Fibroblast of lung (primary cell): Measurements from ENCODE around the gene KLC1. TPM values are rescaled to one million over a fixed set of nuclear protein-coding genes. Genes with fewer than 3 reads are reported as not detected.

Source experiments
- DNase-seq, 2 donors: peaks; one replicate each; pipeline versions ENCODE4 v3.0.0 to v3.0.0-alpha.2; 2010; ENCODE audit warnings: low read depth in 2 of 2
- H2AFZ ChIP-seq: 2 replicates; pipeline ENCODE4 v1.5.1; 2012; ENCODE audit warnings: low read length, control low read depth, inconsistent platforms
- H3K27ac ChIP-seq: 2 replicates; pipeline ENCODE4 v1.5.1; 2011; ENCODE audit warnings: low read length, control low read depth; ENCODE audit not compliant: insufficient read depth
- H3K27me3 ChIP-seq: 2 replicates; pipeline ENCODE4 v1.5.1; 2011; ENCODE audit warnings: mild to moderate bottlenecking, low read length; ENCODE audit not compliant: control insufficient read depth, insufficient read depth
- H3K36me3 ChIP-seq: 2 replicates; pipeline ENCODE4 v1.5.1; 2011; ENCODE audit warnings: low read length; ENCODE audit not compliant: control insufficient read depth, insufficient read depth
- H3K4me1 ChIP-seq: 2 replicates; pipeline ENCODE4 v1.5.1; 2011; ENCODE audit warnings: low read length; ENCODE audit not compliant: control insufficient read depth, insufficient read depth; ENCODE audit errors: extremely low read depth
- H3K4me2 ChIP-seq: 2 replicates; pipeline ENCODE4 v1.5.1; 2011; ENCODE audit warnings: low read length, control low read depth; ENCODE audit not compliant: insufficient read depth; ENCODE audit errors: extremely low read depth
- H3K4me3 ChIP-seq, 4 experiments: fragments of 200-600 bp in 1 of 4; sonication (generic) in 1 of 4; replicated peaks in 1 of 4; 2 replicates each; pipeline ENCODE4 v1.5.1; 2011 to 2016; ENCODE audit warnings: low read length in 4 of 4, low read depth in 3 of 4, mild to moderate bottlenecking in 3 of 4, control low read depth in 2 of 4, inconsistent platforms in 1 of 4, mixed read lengths in 1 of 4; ENCODE audit not compliant: insufficient read depth in 1 of 4; ENCODE audit errors: control extremely low read depth in 1 of 4
- H3K79me2 ChIP-seq: 2 replicates; pipeline ENCODE4 v1.5.1; 2012; ENCODE audit warnings: mild to moderate bottlenecking, low read length, inconsistent platforms; ENCODE audit not compliant: control insufficient read depth, insufficient read depth
- H3K9ac ChIP-seq: 2 replicates; pipeline ENCODE4 v1.5.1; 2011; ENCODE audit warnings: mild to moderate bottlenecking, low read length, control low read depth; ENCODE audit not compliant: insufficient read depth
- H3K9me3 ChIP-seq: 2 replicates; pipeline ENCODE4 v1.5.1; 2012; ENCODE audit warnings: low read depth, low read length; ENCODE audit not compliant: control insufficient read depth, insufficient read depth
- H4K20me1 ChIP-seq: 2 replicates; pipeline ENCODE4 v1.5.1; 2011; ENCODE audit warnings: low read length; ENCODE audit not compliant: control insufficient read depth, insufficient read depth; ENCODE audit errors: extremely low read depth
- EZH2 ChIP-seq: IDR thresholded peaks from 2 replicates; pipeline ENCODE4 v1.5.1; 2012; ENCODE audit warnings: low read length, control low read depth, mild to moderate bottlenecking; ENCODE audit errors: missing control alignments
- polyA plus RNA-seq, 2 donors: library from polyadenylated mRNA; depleted of rRNA in 1 of 2; stranded (reverse) in 1 of 2; unstranded in 1 of 2; fragments of >200 nt; gene quantifications; 2 replicates each; pipeline ENCODE4 v1.2.1, GENCODE V29; 2011 to 2012; ENCODE audit warnings: missing spikeins in 1 of 2
- total RNA-seq: library from RNA; depleted of rRNA; stranded (reverse); fragments of >200 nt; gene quantifications from 2 replicates; pipeline ENCODE4 v1.2.1, GENCODE V29; 2014
- TF ChIP-seq, protein P1 (sequence below), 2 donors: IDR thresholded peaks in 1 of 2; conservative IDR thresholded peaks in 1 of 2; 1 replicate in 1 of 2; 2 replicates in 1 of 2; pipeline ENCODE4 v1.5.1; 2011 to 2012; ENCODE audit warnings: low read length in 2 of 2, control low read depth in 1 of 2, inconsistent platforms in 1 of 2, low read depth in 1 of 2, mild to moderate bottlenecking in 1 of 2

Gene KLC1
- total and polyA plus RNA-seq, 2 donors (not counting 1 experiment from before 2014, with no cell fraction given): 180 to 219 TPM

DNA sequence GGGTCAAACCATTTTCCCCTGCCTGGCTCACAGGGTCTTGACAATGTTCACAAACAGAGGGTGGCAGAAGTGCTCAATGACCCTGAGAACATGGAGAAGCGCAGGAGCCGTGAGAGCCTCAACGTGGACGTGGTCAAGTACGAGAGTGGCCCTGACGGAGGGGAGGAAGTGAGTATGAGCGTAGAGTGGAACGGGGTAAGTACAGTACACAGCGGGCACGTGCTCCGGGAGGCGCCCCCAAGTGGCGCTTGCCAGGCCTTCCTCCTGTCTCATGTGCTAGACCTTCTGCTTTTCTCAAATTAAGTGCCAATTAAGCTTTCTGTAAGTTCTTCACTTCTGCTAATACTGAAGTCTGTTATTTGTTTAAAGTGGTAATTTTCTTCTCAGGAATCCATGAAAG is 50.3 kb downstream of the KLC1 start:
- Histone ChIP-seq H3K36me3 (peaks cover 27% of the 10 kb centered on the region), H3K4me2 (no peak overlapping the region), H3K4me1 (peaks cover 3% of the 10 kb centered on the region), H3K4me3 (no peak overlapping the region), H2AFZ (no peak overlapping the region), H3K79me2 (peaks cover 22% of the 10 kb centered on the region), H4K20me1 (no peaks in the 10 kb centered on the region), H3K27ac (peak overlapping the region; percentile 11), H3K9me3 (no peaks in the 10 kb centered on the region), H3K9ac (no peak overlapping the region), H3K27me3 (no peaks in the 10 kb centered on the region)
- peak in 1 of 2 donors; percentile 31 for DNase-seq
- TF ChIP-seq, protein P1, sequence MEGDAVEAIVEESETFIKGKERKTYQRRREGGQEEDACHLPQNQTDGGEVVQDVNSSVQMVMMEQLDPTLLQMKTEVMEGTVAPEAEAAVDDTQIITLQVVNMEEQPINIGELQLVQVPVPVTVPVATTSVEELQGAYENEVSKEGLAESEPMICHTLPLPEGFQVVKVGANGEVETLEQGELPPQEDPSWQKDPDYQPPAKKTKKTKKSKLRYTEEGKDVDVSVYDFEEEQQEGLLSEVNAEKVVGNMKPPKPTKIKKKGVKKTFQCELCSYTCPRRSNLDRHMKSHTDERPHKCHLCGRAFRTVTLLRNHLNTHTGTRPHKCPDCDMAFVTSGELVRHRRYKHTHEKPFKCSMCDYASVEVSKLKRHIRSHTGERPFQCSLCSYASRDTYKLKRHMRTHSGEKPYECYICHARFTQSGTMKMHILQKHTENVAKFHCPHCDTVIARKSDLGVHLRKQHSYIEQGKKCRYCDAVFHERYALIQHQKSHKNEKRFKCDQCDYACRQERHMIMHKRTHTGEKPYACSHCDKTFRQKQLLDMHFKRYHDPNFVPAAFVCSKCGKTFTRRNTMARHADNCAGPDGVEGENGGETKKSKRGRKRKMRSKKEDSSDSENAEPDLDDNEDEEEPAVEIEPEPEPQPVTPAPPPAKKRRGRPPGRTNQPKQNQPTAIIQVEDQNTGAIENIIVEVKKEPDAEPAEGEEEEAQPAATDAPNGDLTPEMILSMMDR (conservative IDR thresholded peaks at IDR 0.05 in 1 of 2, IDR thresholded peaks at IDR 0.05 in 1 of 2; ENCODE audit: low read depth in 1 of 2, low read length in 2 of 2): peak; percentile 39 to 53
- no peak for TF ChIP-seq EZH2

DNA sequence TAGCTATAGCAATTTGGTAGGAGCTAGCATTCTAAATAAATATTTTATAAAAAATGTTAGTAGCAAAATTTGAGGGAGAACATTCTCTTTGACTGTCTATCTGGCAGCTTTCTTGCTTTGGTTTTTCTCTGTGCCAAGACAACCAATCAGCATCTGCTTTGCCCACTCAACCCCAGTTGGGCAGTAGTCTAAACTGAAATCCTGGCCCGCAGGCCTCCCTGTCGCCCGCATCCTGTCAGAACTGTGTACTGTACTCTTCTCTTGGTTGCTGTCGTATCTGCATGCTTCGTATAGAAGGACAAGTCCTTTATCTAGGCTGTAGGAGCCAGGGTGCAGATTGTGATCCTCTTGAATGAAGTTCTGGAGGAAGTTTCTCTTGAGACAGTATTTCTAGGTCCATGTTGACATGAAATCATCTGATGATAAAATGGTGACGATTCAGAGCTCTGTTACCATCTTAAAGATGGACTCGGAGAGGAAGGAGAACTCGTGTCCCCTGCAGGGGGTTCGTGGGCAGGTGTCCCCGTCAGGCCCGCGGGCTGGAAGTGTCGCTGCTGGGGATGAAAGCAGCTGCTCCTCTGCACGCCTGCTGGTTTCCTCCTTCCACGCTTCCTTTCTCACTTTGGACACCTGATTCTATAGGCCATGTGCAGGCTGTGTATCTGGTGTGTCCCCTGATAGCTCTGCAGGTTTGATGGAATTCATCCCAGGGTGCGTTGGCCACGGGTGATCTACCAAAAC is 51.6 kb downstream of the KLC1 start:
- peaks cover 3% of the 10 kb centered on the region for H3K4me1 ChIP-seq
- no peak overlapping the region for H3K4me3 ChIP-seq
- TF ChIP-seq EZH2: no peak
- TF ChIP-seq, protein P1 (conservative IDR thresholded peaks at IDR 0.05 in 1 of 2, IDR thresholded peaks at IDR 0.05 in 1 of 2; ENCODE audit: low read depth in 1 of 2, low read length in 2 of 2): no peak
- H3K9ac ChIP-seq: no peak overlapping the region
- H3K27me3 ChIP-seq: no peaks in the 10 kb centered on the region
- peaks cover 29% of the 10 kb centered on the region for H3K36me3 ChIP-seq
- peaks cover 31% of the 10 kb centered on the region for H3K79me2 ChIP-seq
- H4K20me1 ChIP-seq: no peaks in the 10 kb centered on the region
- H3K9me3 ChIP-seq: no peaks in the 10 kb centered on the region
- DNase-seq: no peak
- no peak overlapping the region for H3K4me2 ChIP-seq
- H2AFZ ChIP-seq: no peak overlapping the region
- H3K27ac ChIP-seq: no peak overlapping the region

DNA sequence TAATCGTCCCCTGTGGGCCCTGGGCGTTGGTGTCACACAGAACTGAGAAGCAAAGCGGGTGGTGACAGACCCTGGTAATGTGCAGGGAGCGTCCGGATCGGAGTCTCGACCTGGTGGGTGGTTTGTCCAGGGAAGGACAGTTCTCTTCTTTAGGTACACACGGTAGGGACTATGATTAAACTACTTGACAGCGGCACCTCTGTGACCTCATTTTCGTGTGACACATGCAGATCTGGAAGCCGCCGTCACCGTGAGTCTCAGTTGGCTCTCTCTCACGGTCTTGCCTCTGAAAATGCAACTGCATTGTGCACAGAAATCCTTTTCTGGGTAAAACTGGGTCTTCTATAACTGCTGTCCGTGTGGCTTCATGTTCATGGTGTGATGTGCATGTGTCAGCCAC is 54.1 kb downstream of the KLC1 start:
- TF ChIP-seq, protein P1 (conservative IDR thresholded peaks at IDR 0.05 in 1 of 2, IDR thresholded peaks at IDR 0.05 in 1 of 2; ENCODE audit: low read depth in 1 of 2, low read length in 2 of 2): no peak
- TF ChIP-seq EZH2: no peak
- Histone ChIP-seq H3K79me2 (peaks cover 34% of the 10 kb centered on the region), H3K4me2 (no peak overlapping the region), H3K27me3 (no peaks in the 10 kb centered on the region), H3K36me3 (peaks cover 18% of the 10 kb centered on the region), H3K4me3 (no peak overlapping the region), H4K20me1 (no peaks in the 10 kb centered on the region), H2AFZ (no peak overlapping the region), H3K27ac (no peak overlapping the region), H3K9me3 (no peaks in the 10 kb centered on the region), H3K4me1 (peaks cover 7% of the 10 kb centered on the region), H3K9ac (no peak overlapping the region)
- DNase-seq: no peak
